ENCODE data around the gene MUL1.

Gene MUL1

DNA sequence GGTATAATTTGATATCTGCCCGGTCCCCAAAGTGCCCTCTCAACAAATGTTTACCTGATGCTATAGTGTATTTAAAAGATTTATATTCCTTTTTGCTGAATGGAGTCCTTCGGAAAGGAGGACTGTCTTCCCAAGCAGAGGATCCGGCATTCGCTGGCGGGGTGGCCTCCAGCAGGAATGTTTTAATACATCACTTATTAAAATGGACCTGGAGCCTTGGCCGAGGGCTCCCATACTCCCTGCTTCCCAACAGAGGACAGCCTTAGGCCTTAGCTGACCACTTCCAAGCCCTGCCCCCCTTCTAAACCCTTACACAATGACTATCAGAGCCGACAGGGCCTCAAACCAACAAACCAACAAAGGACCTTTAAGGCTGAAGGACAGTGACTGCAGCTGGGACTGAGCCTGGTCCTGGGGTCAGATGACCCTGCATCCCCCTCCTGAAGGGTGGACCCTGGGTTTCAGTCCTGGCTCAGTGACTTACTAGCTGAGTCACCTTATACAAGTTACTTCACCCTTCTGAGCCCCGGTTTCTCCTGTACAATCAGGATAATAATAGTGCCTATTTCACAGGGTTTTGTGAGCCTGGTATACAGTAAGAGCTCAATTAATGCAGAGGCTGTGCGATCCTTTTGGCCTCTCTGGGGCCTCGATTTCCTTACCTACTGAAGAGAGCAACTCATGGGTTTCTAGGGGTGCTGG, 27.6 kb downstream of the MUL1 start:
- Histone ChIP-seq H3F3A (ENCODE audit: low read depth) (peaks cover 8% of the 10 kb centered on the region; the same call in 1 of the 2 replicates), H2AFZ (ENCODE audit: low read length) (no peak overlapping the region), H3K27me3 (ENCODE audit: insufficient read depth, low read length, poor library complexity, severe bottlenecking) (no peaks in the 10 kb centered on the region), H3K4me3 (ENCODE audit: low read length, poor library complexity, severe bottlenecking) (no peak overlapping the region), H3K36me3 (ENCODE audit: insufficient read depth, low read length) (no peaks in the 10 kb centered on the region), H4K20me1 (ENCODE audit: insufficient read depth, low read length, poor library complexity, severe bottlenecking) (peaks cover 5% of the 10 kb centered on the region), H3K9me2 (replicated peaks; ENCODE audit: low read depth, low read length) (no peaks in the 10 kb centered on the region), H3K9me3 (ENCODE audit: insufficient read depth, low read depth, low read length) (no peaks in the 10 kb centered on the region), H3K9ac (ENCODE audit: low read depth, low read length, poor library complexity, severe bottlenecking) (no peak overlapping the region), H3K4me1 (ENCODE audit: insufficient read depth, low read length, poor library complexity, severe bottlenecking) (peaks cover 33% of the 10 kb centered on the region), H3K4me2 (ENCODE audit: low read depth, low read length, poor library complexity, severe bottlenecking) (no peak overlapping the region), H3K79me2 (ENCODE audit: insufficient read depth, low read length) (peaks cover 10% of the 10 kb centered on the region; the same call in 1 of the 2 replicates)
- TF ChIP-seq, protein P1, sequence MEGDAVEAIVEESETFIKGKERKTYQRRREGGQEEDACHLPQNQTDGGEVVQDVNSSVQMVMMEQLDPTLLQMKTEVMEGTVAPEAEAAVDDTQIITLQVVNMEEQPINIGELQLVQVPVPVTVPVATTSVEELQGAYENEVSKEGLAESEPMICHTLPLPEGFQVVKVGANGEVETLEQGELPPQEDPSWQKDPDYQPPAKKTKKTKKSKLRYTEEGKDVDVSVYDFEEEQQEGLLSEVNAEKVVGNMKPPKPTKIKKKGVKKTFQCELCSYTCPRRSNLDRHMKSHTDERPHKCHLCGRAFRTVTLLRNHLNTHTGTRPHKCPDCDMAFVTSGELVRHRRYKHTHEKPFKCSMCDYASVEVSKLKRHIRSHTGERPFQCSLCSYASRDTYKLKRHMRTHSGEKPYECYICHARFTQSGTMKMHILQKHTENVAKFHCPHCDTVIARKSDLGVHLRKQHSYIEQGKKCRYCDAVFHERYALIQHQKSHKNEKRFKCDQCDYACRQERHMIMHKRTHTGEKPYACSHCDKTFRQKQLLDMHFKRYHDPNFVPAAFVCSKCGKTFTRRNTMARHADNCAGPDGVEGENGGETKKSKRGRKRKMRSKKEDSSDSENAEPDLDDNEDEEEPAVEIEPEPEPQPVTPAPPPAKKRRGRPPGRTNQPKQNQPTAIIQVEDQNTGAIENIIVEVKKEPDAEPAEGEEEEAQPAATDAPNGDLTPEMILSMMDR (conservative IDR thresholded peaks at IDR 0.05; ENCODE audit: low read length): no peak
- TF ChIP-seq EZH2phosphoT487 (IDR thresholded peaks at IDR 0.05; ENCODE audit: borderline replicate concordance): no peak

DNA sequence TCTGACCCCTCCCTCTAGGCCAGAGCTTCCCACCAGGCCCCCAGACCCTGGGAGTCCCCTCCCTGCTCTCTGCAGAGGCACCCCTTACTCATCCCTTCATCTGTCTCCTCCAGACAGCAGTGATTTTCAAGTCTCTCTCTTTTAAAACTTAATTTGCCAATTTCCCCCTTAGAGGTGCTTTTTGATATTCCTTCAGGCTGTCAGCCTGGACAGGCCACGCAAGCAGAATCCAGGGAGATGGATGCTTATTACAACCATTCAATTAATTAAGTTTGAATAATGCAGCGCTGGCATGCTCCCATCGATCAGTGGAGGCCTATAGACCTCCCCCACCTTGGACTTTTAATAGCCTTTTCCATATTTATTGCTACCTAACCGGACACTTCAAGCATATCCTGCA, 28.1 kb downstream of the MUL1 start:
- Histone ChIP-seq H3K9me2 (replicated peaks; ENCODE audit: low read depth, low read length) (no peaks in the 10 kb centered on the region), H3K9ac (ENCODE audit: low read depth, low read length, poor library complexity, severe bottlenecking) (no peak overlapping the region), H2AFZ (ENCODE audit: low read length) (no peak overlapping the region), H3K4me2 (ENCODE audit: low read depth, low read length, poor library complexity, severe bottlenecking) (no peak overlapping the region), H4K20me1 (ENCODE audit: insufficient read depth, low read length, poor library complexity, severe bottlenecking) (peaks cover 4% of the 10 kb centered on the region), H3K9me3 (ENCODE audit: insufficient read depth, low read depth, low read length) (no peaks in the 10 kb centered on the region), H3K27me3 (ENCODE audit: insufficient read depth, low read length, poor library complexity, severe bottlenecking) (no peaks in the 10 kb centered on the region), H3F3A (ENCODE audit: low read depth) (peaks cover 8% of the 10 kb centered on the region; the same call in 1 of the 2 replicates), H3K4me3 (ENCODE audit: low read length, poor library complexity, severe bottlenecking) (no peak overlapping the region), H3K79me2 (ENCODE audit: insufficient read depth, low read length) (peaks cover 8% of the 10 kb centered on the region; the same call in 1 of the 2 replicates), H3K36me3 (ENCODE audit: insufficient read depth, low read length) (no peaks in the 10 kb centered on the region), H3K4me1 (ENCODE audit: insufficient read depth, low read length, poor library complexity, severe bottlenecking) (peaks cover 31% of the 10 kb centered on the region)
- no peak for TF ChIP-seq EZH2phosphoT487 (IDR thresholded peaks at IDR 0.05; ENCODE audit: borderline replicate concordance)

GRCh38 chr1:20478057-20478635, 29.8 kb downstream of the MUL1 start:
- H3K9me3 ChIP-seq (ENCODE audit: insufficient read depth, low read depth, low read length): no peaks in the 10 kb centered on the region
- H3K4me2 ChIP-seq (ENCODE audit: low read depth, low read length, poor library complexity, severe bottlenecking): no peak overlapping the region
- H3F3A ChIP-seq (ENCODE audit: low read depth): peaks cover 8% of the 10 kb centered on the region; the same call in 1 of the 2 replicates
- no peaks in the 10 kb centered on the region for H3K36me3 ChIP-seq (ENCODE audit: insufficient read depth, low read length)
- peaks cover 22% of the 10 kb centered on the region for H3K4me1 ChIP-seq (ENCODE audit: insufficient read depth, low read length, poor library complexity, severe bottlenecking)
- H3K4me3 ChIP-seq (ENCODE audit: low read length, poor library complexity, severe bottlenecking): no peak overlapping the region
- H2AFZ ChIP-seq (ENCODE audit: low read length): no peak overlapping the region
- H3K9ac ChIP-seq (ENCODE audit: low read depth, low read length, poor library complexity, severe bottlenecking): no peak overlapping the region
- H3K27me3 ChIP-seq (ENCODE audit: insufficient read depth, low read length, poor library complexity, severe bottlenecking): no peaks in the 10 kb centered on the region
- no peaks in the 10 kb centered on the region for H3K79me2 ChIP-seq (ENCODE audit: insufficient read depth, low read length)
- H3K9me2 ChIP-seq (replicated peaks; ENCODE audit: low read depth, low read length): no peaks in the 10 kb centered on the region
- H4K20me1 ChIP-seq (ENCODE audit: insufficient read depth, low read length, poor library complexity, severe bottlenecking): no peaks in the 10 kb centered on the region
- TF ChIP-seq, protein P1 (conservative IDR thresholded peaks at IDR 0.05; ENCODE audit: low read length): no peak
- TF ChIP-seq EZH2phosphoT487 (IDR thresholded peaks at IDR 0.05; ENCODE audit: borderline replicate concordance): no peak

Measured in Loucy (cell line).